Neuron (in vitro differentiated cells): ENCODE data around the gene POLA1.

Source experiments
- H2AFZ ChIP-seq: one replicate; pipeline ENCODE4 v1.6.1; 2013; ENCODE audit warnings: low read depth, mild to moderate bottlenecking, inconsistent platforms, low read length, moderate library complexity
- H3K27me3 ChIP-seq: one replicate; pipeline ENCODE4 v1.6.1; 2013; ENCODE audit warnings: low read length; ENCODE audit not compliant: insufficient read depth
- H3K36me3 ChIP-seq: one replicate; pipeline ENCODE4 v1.6.1; 2013; ENCODE audit warnings: low read length; ENCODE audit not compliant: insufficient read depth
- H3K4me1 ChIP-seq: one replicate; pipeline ENCODE4 v1.6.1; 2013; ENCODE audit warnings: low read length; ENCODE audit not compliant: insufficient read depth
- H3K4me3 ChIP-seq: 2 replicates; pipeline ENCODE4 v1.5.1; 2013; ENCODE audit warnings: mild to moderate bottlenecking, low read length, moderate library complexity
- H3K9me3 ChIP-seq: one replicate; pipeline ENCODE4 v1.6.1; 2013; ENCODE audit warnings: low read length

The POLA1 gene

GRCh38 chrX:24877854-24878650 lies 184.3 kb downstream of the POLA1 start:
- Histone ChIP-seq H3K4me3 (no peak overlapping the region), H3K27me3 (no peaks in the 10 kb centered on the region), H3K36me3 (no peaks in the 10 kb centered on the region), H3K4me1 (peaks cover 48% of the 10 kb centered on the region), H3K9me3 (no peaks in the 10 kb centered on the region), H2AFZ (no peak overlapping the region)

- Histone ChIP-seq H3K36me3 (no peaks in the 10 kb centered on the region), H3K4me3 (no peak overlapping the region), H3K4me1 (peaks cover 48% of the 10 kb centered on the region), H2AFZ (no peak overlapping the region), H3K27me3 (no peaks in the 10 kb centered on the region), H3K9me3 (no peaks in the 10 kb centered on the region)
Measured at GRCh38 chrX:24879679-24880078, 186.0 kb downstream of the POLA1 start.

GRCh38 chrX:24886916-24887315 lies 193.2 kb downstream of the POLA1 start:
- no peaks in the 10 kb centered on the region for H3K4me1 ChIP-seq
- H3K4me3 ChIP-seq = no peak overlapping the region
- H2AFZ ChIP-seq = no peak overlapping the region
- H3K27me3 ChIP-seq = no peaks in the 10 kb centered on the region
- H3K36me3 ChIP-seq = no peaks in the 10 kb centered on the region
- H3K9me3 ChIP-seq = no peaks in the 10 kb centered on the region

DNA sequence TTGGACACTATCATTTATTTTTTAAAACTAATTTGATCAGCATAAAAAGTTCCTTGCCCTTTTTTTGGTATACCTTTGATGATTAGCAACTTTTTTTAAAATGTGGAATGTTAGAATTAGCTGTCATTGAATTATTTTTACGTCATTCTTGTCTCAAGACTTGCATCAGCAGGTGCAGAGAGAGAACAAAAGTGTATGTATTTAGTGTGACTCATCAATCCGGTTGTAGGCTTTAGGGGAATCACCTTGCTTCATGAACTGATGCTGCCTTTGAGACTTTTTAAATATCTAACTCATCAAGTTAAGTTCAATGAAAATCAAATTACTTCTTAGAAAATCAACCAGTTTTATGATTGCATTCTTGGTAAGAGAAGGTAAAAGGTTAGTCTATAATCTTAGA lies 197.0 kb downstream of the POLA1 start:
- Histone ChIP-seq H2AFZ (no peak overlapping the region), H3K4me3 (no peak overlapping the region), H3K4me1 (peaks cover 7% of the 10 kb centered on the region), H3K36me3 (no peaks in the 10 kb centered on the region), H3K27me3 (no peaks in the 10 kb centered on the region), H3K9me3 (peaks cover 2% of the 10 kb centered on the region)

DNA sequence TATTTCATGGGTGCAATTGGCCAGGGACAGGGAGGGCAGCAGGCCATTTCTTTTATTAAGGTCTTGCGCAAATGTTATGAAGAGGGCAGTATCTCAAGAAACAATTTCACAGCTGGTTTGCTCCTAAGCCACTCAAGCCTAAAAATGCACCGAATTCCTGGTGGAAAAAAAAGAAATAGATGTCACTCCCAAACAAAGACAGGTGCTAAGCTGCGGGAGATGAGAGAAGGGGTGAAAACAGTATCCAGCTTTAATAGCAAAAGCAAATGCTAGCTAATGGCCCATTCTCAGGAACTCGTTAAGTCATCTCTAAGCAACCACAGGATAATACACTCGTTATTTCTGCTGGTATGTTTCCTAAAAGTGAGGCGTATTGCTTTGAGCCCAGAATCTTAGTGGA lies 205.7 kb downstream of the POLA1 start:
- H3K9me3 ChIP-seq = no peaks in the 10 kb centered on the region
- no peaks in the 10 kb centered on the region for H3K27me3 ChIP-seq
- no peaks in the 10 kb centered on the region for H3K36me3 ChIP-seq
- H3K4me1 ChIP-seq = peaks cover 11% of the 10 kb centered on the region
- no peak overlapping the region for H3K4me3 ChIP-seq
- no peak overlapping the region for H2AFZ ChIP-seq

DNA sequence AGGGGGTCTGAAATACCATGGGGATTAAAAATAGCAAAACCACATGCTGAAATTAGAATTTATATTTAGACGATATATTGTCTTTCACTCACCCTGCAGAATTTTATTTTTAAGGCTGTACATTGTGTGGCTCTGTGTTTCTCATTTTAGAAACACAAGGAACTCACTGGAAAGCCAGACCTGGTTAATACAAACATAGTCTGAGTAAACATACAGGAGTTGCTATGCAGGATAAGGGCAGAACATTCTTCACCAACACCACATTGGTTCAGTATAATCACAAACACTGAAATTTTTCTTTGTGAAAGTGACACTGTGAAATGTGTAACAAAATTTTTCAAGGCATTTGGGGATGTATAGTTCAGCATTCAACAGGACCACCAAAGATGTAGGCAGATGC lies 206.5 kb downstream of the POLA1 start:
- Histone ChIP-seq H3K36me3 (no peaks in the 10 kb centered on the region), H3K9me3 (no peaks in the 10 kb centered on the region), H2AFZ (no peak overlapping the region), H3K27me3 (no peaks in the 10 kb centered on the region), H3K4me1 (peaks cover 7% of the 10 kb centered on the region), H3K4me3 (no peak overlapping the region)

DNA sequence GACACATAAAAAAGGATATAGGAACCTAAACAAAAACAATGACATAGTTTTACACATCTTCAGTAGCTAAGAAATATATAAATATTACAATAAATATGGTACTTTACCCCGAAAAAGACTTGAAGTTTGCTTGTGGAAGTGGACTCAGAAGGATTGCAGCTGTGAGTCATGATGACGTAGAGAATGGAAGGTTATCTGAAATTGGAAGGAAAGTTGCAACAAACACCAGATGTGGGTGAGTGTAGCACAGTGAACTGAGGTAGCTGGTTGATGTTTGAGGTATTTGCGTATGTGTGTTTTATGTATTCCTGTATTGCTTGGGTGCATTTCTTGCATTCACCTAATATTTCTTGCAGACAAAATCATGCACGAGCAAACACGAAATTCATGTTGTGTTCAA lies 209.1 kb downstream of the POLA1 start:
- Histone ChIP-seq H3K4me1 (no peaks in the 10 kb centered on the region), H3K27me3 (no peaks in the 10 kb centered on the region), H3K9me3 (no peaks in the 10 kb centered on the region), H3K36me3 (no peaks in the 10 kb centered on the region), H2AFZ (no peak overlapping the region), H3K4me3 (no peak overlapping the region)

DNA sequence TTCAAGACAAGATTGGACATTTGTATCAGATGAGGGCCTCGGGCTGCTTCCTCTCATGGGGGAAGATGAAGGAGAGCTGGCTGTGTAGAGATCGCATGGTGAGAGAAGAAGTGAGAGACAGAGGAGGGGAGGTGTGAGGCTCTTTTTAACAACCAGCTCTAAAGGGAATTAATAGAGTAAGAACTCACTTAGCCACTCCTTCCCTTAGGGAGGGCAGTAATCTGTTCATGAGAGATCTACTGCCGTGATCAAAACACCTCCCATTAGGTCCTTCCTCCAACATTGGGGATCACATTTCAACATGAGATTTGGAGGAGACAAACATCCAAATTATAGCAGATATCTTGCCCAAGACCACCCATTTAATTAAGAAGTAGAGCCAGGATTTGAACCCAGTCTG lies 225.0 kb downstream of the POLA1 start:
- H3K36me3 ChIP-seq = no peaks in the 10 kb centered on the region

DNA sequence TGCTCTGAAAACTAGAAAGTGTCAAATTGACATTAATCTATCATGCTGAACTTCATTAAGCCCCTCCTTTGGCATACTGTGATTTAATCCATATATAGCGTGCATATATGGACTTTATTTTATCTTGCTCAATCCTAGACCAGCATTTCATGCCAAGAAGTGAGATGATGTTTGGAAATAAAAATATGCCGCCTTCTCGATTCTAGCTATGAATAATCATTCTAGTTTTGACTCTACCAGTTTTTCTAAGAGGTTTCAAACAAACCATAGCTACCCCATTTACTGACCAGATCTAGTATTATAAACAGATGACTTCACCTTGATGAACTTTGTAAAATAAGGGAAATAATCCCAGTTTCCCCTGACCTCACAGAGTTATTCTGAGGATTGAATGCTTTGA lies 227.1 kb downstream of the POLA1 start:
- no peaks in the 10 kb centered on the region for H3K9me3 ChIP-seq
- no peaks in the 10 kb centered on the region for H3K27me3 ChIP-seq
- no peak overlapping the region for H2AFZ ChIP-seq
- H3K4me3 ChIP-seq = no peak overlapping the region
- H3K4me1 ChIP-seq = no peaks in the 10 kb centered on the region
- H3K36me3 ChIP-seq = no peaks in the 10 kb centered on the region

More for the DNA sequence above, 225.0 kb downstream of the POLA1 start:
- Histone ChIP-seq H2AFZ (no peak overlapping the region), H3K27me3 (no peaks in the 10 kb centered on the region), H3K4me1 (no peaks in the 10 kb centered on the region), H3K9me3 (no peaks in the 10 kb centered on the region), H3K4me3 (no peak overlapping the region)

DNA sequence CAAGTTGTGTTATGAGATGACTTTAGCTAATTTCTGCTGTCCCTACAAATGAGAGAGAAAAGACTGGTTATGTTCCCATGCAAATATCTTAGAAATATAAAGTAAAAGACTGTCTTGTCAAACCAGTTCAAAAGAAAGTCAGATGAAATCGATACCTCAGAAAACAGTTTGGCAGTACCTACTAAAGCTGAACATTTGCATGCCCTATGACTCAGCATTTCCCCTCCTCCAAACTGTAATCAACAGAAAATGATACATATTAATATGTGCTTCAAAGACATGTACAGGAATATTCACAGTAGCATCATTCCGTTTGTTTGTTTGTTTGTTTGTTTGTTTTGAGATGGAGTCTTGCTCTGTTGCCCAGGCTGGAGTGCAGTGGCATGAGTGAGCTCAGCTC lies 231.7 kb downstream of the POLA1 start:
- Histone ChIP-seq H3K4me1 (no peaks in the 10 kb centered on the region), H2AFZ (no peak overlapping the region), H3K9me3 (no peaks in the 10 kb centered on the region), H3K36me3 (no peaks in the 10 kb centered on the region), H3K27me3 (no peaks in the 10 kb centered on the region), H3K4me3 (no peak overlapping the region)

DNA sequence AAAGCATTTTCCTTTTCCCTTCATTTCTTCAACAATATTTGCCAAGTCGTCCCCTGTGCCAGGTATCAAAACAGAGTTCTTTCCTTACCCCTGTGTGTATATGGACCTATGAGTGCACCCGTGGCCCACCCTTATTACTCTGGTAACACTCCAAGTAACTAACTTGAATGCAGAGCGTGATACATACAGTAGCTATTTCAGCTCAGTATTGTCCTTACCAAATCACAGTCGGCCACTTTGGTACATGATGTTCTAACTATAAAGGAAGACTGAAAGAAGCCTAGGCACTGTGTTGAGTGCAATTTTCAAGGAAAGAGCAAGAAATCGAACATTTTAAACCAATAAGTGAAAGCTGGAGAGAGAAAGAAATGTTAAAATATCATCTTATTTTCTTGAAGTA lies 233.7 kb downstream of the POLA1 start:
- H3K36me3 ChIP-seq = no peaks in the 10 kb centered on the region
- no peaks in the 10 kb centered on the region for H3K9me3 ChIP-seq
- H3K4me3 ChIP-seq = no peak overlapping the region
- no peaks in the 10 kb centered on the region for H3K27me3 ChIP-seq
- no peak overlapping the region for H2AFZ ChIP-seq
- H3K4me1 ChIP-seq = no peaks in the 10 kb centered on the region

GRCh38 chrX:24928114-24928513 lies 234.4 kb downstream of the POLA1 start:
- no peak overlapping the region for H2AFZ ChIP-seq

DNA sequence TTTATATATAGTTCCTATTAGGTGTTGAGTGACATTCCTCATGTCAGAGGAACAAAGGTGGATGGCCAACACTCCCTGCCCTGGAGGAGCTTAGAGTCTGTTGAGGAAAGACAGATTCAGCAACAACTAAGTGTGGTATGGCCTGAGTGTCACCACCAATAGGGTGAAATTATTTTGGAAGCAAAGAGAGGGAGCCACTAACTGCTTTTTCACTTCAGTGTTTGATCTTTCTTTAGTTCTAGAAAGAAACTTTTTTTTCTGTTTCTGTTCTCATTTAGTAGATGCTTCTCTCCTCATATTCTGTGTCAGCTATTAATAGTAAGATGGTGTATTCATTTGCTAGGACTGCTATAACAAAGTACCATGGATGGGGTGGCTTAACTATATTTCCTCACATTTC lies 240.6 kb downstream of the POLA1 start:
- H2AFZ ChIP-seq = no peak overlapping the region
- H3K36me3 ChIP-seq = no peaks in the 10 kb centered on the region
- H3K4me3 ChIP-seq = no peak overlapping the region
- no peaks in the 10 kb centered on the region for H3K4me1 ChIP-seq
- H3K27me3 ChIP-seq = no peaks in the 10 kb centered on the region
- H3K9me3 ChIP-seq = no peaks in the 10 kb centered on the region

More at GRCh38 chrX:24928114-24928513, 234.4 kb downstream of the POLA1 start:
- H3K4me3 ChIP-seq = no peak overlapping the region
- H3K9me3 ChIP-seq = no peaks in the 10 kb centered on the region
- no peaks in the 10 kb centered on the region for H3K27me3 ChIP-seq
- H3K4me1 ChIP-seq = no peaks in the 10 kb centered on the region
- H3K36me3 ChIP-seq = no peaks in the 10 kb centered on the region

DNA sequence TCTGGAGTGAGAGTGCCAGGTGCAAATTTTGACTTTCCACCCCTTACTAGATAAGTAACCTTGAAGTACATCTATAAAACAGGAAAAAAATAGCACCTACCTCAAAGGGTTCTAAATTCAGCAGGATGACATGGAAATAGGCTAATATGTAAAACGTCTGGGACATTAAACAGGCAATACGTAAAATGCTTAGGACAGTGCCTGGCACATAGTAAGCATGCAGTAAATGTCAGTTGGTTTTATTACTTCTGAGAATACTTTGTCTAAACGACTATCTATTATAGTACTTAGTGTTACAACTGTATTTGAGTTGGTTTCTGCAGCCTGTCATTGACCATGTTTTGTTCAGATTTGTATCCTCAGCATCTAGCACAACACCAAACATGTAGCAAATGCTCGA lies 251.3 kb downstream of the POLA1 start:
- H3K9me3 ChIP-seq = no peaks in the 10 kb centered on the region
- no peak overlapping the region for H2AFZ ChIP-seq
- peaks cover 18% of the 10 kb centered on the region for H3K4me1 ChIP-seq
- H3K36me3 ChIP-seq = no peaks in the 10 kb centered on the region
- H3K27me3 ChIP-seq = no peaks in the 10 kb centered on the region
- H3K4me3 ChIP-seq = no peak overlapping the region
